Hypothalamus (tissue), 51 donors: ENCODE measurements around the gene PSMD13.

Experiments
- DNase-seq, 51 donors: peaks; one replicate each; lab custom pipeline; 2025; lab: John Stamatoyannopoulos, UW

Gene PSMD13

GRCh38 chr11:203945-204586 is 32.7 kb upstream of the PSMD13 start:
- no peak for DNase-seq

- DNase-seq = no peak
Observed at GRCh38 chr11:204587-205109, 32.1 kb upstream of the PSMD13 start.

GRCh38 chr11:205221-206001 is 31.4 kb upstream of the PSMD13 start:
- no peak for DNase-seq

- no peak for DNase-seq
Observed at GRCh38 chr11:206002-206384, 30.8 kb upstream of the PSMD13 start.

DNA sequence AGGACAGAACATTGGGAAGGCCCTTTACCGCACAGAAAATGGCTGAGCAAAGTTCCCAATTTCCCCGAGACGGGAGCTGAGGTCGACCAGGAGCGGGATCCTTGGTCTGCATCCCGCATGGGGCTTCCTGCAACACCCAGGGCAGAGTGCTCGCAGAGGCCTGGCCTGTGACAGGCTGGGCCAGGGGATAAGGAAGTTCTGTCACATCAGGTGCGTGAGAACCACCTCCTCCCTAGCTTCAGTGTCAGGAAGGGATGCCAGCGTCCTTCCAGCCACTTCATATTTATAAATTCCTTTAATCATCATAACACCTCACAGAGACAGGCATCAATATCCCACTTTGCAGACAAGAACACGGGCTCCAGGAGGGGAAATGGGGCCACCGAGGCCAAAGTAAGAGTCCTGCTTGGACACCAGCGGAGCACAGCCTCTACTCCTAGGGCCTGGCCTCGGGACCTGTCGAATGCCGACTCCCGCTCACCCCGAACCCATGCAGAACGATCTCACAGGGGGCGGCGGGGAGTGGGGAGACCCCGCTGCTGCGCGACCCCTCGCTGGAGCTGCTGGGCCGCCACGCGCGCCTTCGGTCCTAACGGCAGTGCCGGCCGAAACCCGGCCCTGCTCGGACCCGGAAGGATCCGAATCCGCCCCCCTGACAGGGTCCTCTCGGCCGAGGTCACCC is 30.1 kb upstream of the PSMD13 start:
- DNase-seq = peak in 5 of 51 donors; percentile 18 to 54 (median 45)

- peak; percentile 72 to 98 (median 94) for DNase-seq
Observed at GRCh38 chr11:207208-207862, 29.4 kb upstream of the PSMD13 start, which contains the start of the genes BET1L and RIC8A. Gene BET1L (minus strand): TSS chr11:207399. CDS start chr11:207321, 78 bp downstream. Gene RIC8A (plus strand): TSS chr11:207708. CDS start chr11:208855, 1,147 bp downstream.

- peak in 8 of 51 donors; percentile 39 to 67 (median 51) for DNase-seq
Observed at GRCh38 chr11:207863-208180, 29.0 kb upstream of the PSMD13 start.

DNA sequence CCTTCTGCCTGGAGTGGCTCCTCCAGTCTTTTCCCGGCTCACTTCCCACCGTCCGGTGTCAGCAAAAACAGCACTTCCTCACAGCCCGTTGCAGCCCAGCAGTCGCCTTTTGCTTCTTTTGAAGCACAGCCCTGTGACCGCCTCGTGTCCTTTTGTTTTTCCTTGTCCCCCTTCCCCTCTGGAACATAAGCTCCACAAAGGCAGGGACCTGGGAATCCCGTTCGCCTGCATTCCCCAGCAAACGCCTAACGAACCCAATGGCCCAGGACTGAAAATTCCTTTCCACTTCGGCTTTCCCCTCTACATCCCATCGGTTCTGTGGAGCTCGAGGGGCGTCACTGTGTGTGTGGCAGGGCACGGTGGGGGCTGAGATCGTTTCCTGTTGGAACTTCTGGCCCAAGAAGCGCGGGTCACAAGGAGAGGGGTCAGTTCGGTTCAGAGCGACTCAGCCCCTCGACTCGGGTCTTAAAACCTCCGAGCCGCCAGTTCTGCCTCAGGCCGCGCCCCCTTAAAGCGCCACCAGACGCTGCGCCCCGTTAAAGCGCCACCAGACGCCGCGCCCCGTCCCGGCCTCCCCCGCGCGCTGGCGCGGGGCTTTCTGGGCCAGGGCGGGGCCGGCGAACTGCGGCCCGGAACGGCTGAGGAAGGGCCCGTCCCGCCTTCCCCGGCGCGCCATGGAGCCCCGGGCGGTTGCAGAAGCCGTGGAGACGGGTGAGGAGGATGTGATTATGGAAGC is 28.4 kb upstream of the PSMD13 start:
- peak in 48 of 51 donors; percentile 11 to 83 (median 54) for DNase-seq

GRCh38 chr11:208917-209260 is 27.9 kb upstream of the PSMD13 start:
- DNase-seq = peak in 5 of 51 donors; percentile 12 to 63 (median 53)

- no peak for DNase-seq
Observed at GRCh38 chr11:209275-210121, 27.3 kb upstream of the PSMD13 start.

DNA sequence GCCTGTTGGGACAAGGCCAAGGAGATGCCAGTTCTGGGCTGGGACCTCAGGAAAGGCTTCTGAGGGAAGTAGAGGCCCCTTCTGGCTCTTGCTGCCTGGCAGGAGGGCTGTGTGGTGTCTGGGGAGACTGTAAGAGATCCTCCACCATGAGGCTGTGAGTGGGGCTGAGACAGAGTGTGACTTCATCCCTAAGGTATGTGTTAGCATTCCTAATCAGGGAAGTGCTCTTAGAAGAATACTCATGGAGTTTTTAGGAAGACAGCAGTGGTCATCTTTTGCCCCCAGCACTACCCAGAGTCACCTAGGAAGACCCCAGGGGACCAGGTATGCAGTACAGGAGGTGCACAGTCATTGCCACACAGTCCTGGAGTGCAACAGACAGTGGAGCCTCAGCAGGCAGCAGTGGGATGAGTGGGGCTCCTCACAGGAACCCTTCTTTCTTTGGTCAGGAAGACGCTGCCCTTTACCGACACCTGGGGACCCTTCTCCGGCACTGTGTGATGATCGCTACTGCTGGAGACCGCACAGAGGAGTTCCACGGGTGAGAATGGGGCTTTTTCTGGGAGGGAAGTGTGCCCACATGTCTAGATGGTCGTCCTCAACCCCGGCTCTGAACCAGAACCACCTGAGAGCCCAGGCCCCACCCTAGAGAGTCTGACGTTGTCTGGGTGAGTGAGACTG is 26.5 kb upstream of the PSMD13 start:
- no peak for DNase-seq

- DNase-seq = no peak
Observed at GRCh38 chr11:210803-211180, 26.0 kb upstream of the PSMD13 start.

DNA sequence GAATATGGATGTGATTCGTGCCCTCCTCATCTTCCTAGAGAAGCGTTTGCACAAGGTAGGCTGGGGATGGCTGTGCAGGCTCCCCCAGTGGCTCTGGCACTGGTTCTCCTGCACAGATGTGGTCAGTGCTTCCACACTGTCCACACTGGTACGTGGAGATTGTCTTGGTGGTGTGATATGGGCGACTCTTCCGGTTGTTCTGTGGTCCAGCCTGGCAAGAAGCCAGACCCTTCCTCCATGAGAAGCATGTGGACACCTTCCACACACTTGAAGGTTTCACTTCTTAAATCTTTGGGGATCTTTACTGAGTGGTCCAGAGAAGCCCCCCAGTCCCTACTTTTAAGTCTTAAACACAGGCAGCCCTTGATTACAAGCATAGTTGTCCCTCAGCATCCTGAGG is 25.5 kb upstream of the PSMD13 start:
- DNase-seq = no peak

GRCh38 chr11:211741-212140 is 25.0 kb upstream of the PSMD13 start:
- DNase-seq = no peak

- no peak for DNase-seq
Observed at GRCh38 chr11:212150-213100, 24.4 kb upstream of the PSMD13 start.

DNA sequence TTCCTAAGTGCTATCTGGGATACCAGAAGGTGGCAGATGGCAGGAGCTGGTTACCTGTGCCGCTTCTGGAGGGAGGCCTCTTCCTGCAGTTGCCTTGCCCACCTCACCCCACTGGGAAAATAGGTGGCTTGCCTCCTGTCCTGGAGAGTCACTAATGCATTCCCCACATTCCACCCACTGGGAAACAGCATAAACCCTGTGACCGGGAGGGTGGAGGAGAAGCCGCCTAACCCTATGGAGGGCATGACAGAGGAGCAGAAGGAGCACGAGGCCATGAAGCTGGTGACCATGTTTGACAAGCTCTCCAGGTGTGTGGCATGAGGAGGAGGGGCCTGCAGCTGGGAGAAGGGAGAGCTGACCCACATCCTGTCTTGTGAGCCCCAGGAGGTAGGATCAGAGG is 23.7 kb upstream of the PSMD13 start:
- DNase-seq = no peak

DNA sequence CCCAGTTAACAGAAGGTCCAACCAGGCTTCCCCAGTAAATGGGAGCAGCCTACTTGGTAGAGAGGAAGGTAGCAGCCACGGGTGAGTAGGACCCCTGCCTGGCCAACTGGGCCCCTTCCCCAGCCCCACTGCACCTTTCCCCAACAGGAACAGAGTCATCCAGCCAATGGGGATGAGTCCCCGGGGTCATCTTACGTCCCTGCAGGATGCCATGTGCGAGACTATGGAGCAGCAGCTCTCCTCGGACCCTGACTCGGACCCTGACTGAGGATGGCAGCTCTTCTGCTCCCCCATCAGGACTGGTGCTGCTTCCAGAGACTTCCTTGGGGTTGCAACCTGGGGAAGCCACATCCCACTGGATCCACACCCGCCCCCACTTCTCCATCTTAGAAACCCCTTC is 22.7 kb upstream of the PSMD13 start:
- no peak for DNase-seq
